ENCODE data around the gene ARMH3.

ARMH3 gene

GRCh38 chr10:102055647-102056419 is at the start of gene ARMH3:
TSS of gene ARMH3 (minus strand) at chr10:102056173. CDS start at chr10:102040114, 16,059 bp downstream.
- TF ChIP-seq GATA3 (IDR thresholded peaks at IDR 0.05; ENCODE audit: low read depth, low read length) = no peak
- TF ChIP-seq GATA2 (IDR thresholded peaks at IDR 0.05; ENCODE audit: low read depth, low read length) = no peak

- no peak for TF ChIP-seq GATA3 (IDR thresholded peaks at IDR 0.05; ENCODE audit: low read depth, low read length)
- no peak for TF ChIP-seq GATA2 (IDR thresholded peaks at IDR 0.05; ENCODE audit: low read depth, low read length)
Measured at GRCh38 chr10:102102421-102102820, 46.4 kb upstream of the ARMH3 start.

- TF ChIP-seq GATA2 (IDR thresholded peaks at IDR 0.05; ENCODE audit: low read depth, low read length) (no peak), GATA3 (IDR thresholded peaks at IDR 0.05; ENCODE audit: low read depth, low read length) (no peak)
Measured at GRCh38 chr10:102101152-102101551, 45.2 kb upstream of the ARMH3 start.

- TF ChIP-seq GATA2 (IDR thresholded peaks at IDR 0.05; ENCODE audit: low read depth, low read length) = no peak
- TF ChIP-seq GATA3 (IDR thresholded peaks at IDR 0.05; ENCODE audit: low read depth, low read length) = no peak
Measured at GRCh38 chr10:102096449-102096848, 40.5 kb upstream of the ARMH3 start.

- TF ChIP-seq GATA2 (IDR thresholded peaks at IDR 0.05; ENCODE audit: low read depth, low read length) = no peak
- no peak for TF ChIP-seq GATA3 (IDR thresholded peaks at IDR 0.05; ENCODE audit: low read depth, low read length)
Measured at GRCh38 chr10:102090772-102091171, 34.8 kb upstream of the ARMH3 start.

- TF ChIP-seq GATA3 (IDR thresholded peaks at IDR 0.05; ENCODE audit: low read depth, low read length) = no peak
- no peak for TF ChIP-seq GATA2 (IDR thresholded peaks at IDR 0.05; ENCODE audit: low read depth, low read length)
Measured at GRCh38 chr10:102086196-102086595, 30.2 kb upstream of the ARMH3 start.

GRCh38 chr10:102085336-102085735 is 29.4 kb upstream of the ARMH3 start:
- TF ChIP-seq GATA3 (IDR thresholded peaks at IDR 0.05; ENCODE audit: low read depth, low read length) (no peak), GATA2 (IDR thresholded peaks at IDR 0.05; ENCODE audit: low read depth, low read length) (no peak)

- no peak for TF ChIP-seq GATA2 (IDR thresholded peaks at IDR 0.05; ENCODE audit: low read depth, low read length)
- TF ChIP-seq GATA3 (IDR thresholded peaks at IDR 0.05; ENCODE audit: low read depth, low read length) = no peak
Measured at GRCh38 chr10:102083541-102083940, 27.6 kb upstream of the ARMH3 start.

GRCh38 chr10:102072673-102073527 is 16.9 kb upstream of the ARMH3 start:
- TF ChIP-seq GATA2 (IDR thresholded peaks at IDR 0.05; ENCODE audit: low read depth, low read length) (no peak), GATA3 (IDR thresholded peaks at IDR 0.05; ENCODE audit: low read depth, low read length) (no peak)

- TF ChIP-seq GATA2 (IDR thresholded peaks at IDR 0.05; ENCODE audit: low read depth, low read length) = no peak
Measured at GRCh38 chr10:102069071-102069470, 13.1 kb upstream of the ARMH3 start.

GRCh38 chr10:102068216-102068615 is 12.2 kb upstream of the ARMH3 start:
- TF ChIP-seq GATA3 (IDR thresholded peaks at IDR 0.05; ENCODE audit: low read depth, low read length) = no peak
- no peak for TF ChIP-seq GATA2 (IDR thresholded peaks at IDR 0.05; ENCODE audit: low read depth, low read length)

GRCh38 chr10:102067091-102067916 is 11.3 kb upstream of the ARMH3 start:
- TF ChIP-seq GATA2 (IDR thresholded peaks at IDR 0.05; ENCODE audit: low read depth, low read length) = no peak
- no peak for TF ChIP-seq GATA3 (IDR thresholded peaks at IDR 0.05; ENCODE audit: low read depth, low read length)

- no peak for TF ChIP-seq GATA2 (IDR thresholded peaks at IDR 0.05; ENCODE audit: low read depth, low read length)
- TF ChIP-seq GATA3 (IDR thresholded peaks at IDR 0.05; ENCODE audit: low read depth, low read length) = no peak
Measured at GRCh38 chr10:102066399-102067088, 10.6 kb upstream of the ARMH3 start.

All from SH-SY5Y (cell line).